ENCODE measurements around the gene NOVA1.

DNA sequence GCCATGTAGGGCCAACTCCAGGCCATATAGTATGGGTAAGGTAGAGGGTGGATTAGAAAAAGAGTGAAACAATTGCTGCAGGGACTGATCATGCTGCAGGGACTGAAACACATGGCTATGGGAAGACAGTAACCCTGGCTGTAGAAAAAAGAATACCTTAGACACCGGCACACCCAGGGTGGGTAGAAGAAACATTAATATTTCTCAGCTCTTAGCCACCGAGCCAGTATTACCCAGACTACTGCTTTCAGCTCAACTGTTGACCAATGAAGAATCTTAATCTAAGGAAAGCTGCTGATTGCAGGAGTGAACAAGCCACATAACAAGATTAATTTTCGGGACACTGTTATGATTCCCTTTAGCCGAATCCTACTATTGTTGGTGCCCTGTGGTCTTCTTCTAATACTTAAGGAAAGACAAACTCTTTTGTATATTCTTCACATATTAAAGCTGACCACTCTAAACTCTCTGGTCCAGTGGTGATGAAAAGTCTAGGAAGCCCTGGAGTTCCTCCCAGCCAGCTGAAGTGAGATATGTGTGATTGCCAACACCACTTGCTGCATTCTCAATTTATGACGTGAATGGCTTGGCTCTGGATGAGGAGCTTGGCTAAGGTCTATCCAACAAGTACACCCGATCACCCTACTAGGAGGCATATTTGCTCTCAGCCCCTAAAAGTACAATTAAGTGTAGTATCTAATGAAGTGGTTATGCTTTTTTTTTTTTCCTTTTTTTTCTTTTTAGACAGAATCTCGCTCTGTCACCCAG is 69.2 kb downstream of the NOVA1 start:
- TF ChIP-seq EP300 (IDR thresholded peaks at IDR 0.05): no peak
- no peak for TF ChIP-seq POLR2A (IDR thresholded peaks at IDR 0.05)

All from ovary (tissue), 1 donor.